ENCODE results near the gene UGDH.
A peak's percentile ranks its signal among the peaks of the same experiment; 100 is the strongest.
"Not testable (repeated sequence)": the region's sequence is repeated elsewhere in the genome, so short reads cannot be mapped to it uniquely, and the experiment has no call there.

UGDH gene

DNA sequence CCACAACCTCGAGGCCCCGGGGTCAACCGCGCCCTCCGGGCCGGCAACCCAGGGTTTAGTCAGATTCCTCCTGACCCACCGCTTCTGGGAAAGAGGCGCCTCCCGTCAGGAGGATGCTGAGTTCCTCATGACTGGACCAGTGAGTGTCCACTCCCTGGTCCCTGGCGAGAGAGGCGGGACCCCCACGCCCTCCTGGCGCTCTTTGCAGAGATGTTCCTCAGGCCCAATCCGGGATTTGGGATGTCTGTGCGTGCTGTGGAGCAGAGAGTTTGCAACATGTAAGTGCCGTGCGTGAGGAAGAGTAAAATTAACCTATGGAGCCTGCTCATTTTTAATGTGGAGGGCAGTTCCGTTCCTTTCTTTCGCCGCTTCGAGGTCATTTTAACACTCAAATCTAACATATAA, 824 bp upstream of the UGDH start:
- DNase-seq (ENCODE audit: low read depth) = peak; percentile 89

DNA sequence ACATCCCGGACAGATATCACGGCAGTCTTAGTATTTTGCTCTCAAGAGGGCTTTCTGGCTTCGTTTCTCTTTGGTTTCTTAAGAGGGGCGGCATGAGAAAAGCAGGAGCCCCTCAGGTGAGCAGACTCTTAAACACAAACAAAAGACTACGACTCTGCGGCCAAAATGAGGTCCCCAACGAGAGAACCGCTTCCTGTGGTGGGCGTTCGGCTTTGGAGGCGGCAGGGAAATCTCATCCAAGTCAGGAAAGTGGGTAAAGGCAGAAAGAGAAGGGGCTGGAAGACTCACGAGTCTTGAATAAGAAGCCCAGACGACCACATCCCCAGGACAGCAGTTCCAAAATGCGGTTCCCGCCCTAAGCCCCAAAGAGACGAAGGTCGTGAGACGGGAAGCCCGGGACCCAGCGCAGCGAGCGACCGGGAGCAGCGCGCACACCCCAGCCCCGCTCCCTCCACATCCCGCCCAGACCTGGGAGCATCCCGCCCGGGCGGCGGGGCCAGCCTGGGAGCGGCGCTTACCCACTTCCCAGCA, 409 bp downstream of the UGDH start:
- DNase-seq (ENCODE audit: low read depth) = no peak

DNA sequence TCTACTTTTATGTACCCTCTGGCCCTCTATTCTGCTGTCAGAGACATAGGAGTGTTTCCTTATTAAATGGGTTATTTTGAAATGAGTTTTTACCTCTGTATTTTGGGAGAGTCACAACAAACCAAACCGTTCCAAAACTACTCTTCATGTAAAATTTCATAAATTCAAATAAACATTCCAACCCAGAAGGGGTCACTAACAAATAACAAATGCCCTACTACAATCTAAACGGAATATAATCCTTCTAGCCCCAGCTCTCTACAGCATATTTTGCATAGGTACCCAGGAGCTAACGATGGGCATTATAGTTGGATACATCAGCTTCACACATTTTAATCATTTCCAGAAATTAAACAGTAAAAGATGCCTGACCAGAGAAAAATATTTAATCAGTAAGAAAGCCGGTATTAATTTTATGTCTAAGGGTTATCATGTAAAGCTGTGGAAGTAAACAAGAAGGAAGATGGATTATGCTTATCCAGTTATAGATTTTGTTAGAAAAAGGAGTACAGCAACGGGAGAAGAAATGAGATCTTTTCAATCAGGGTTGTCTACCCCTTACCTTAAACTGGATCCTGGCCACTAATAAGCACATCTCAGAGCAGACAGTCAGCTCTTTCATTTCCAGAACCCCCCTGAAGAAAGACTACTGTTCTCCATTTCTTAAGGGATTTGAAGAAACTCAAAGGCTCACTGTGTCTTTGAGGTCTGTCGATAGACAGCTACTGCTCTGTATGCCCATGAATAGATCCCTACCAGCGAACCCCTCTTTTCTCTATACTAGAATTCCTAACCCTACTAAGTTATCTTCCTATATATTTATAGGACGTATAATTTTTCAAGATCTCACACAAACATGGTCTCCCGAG, 1.2 kb downstream of the UGDH start:
- peak; percentile 13 for DNase-seq (ENCODE audit: low read depth)

DNA sequence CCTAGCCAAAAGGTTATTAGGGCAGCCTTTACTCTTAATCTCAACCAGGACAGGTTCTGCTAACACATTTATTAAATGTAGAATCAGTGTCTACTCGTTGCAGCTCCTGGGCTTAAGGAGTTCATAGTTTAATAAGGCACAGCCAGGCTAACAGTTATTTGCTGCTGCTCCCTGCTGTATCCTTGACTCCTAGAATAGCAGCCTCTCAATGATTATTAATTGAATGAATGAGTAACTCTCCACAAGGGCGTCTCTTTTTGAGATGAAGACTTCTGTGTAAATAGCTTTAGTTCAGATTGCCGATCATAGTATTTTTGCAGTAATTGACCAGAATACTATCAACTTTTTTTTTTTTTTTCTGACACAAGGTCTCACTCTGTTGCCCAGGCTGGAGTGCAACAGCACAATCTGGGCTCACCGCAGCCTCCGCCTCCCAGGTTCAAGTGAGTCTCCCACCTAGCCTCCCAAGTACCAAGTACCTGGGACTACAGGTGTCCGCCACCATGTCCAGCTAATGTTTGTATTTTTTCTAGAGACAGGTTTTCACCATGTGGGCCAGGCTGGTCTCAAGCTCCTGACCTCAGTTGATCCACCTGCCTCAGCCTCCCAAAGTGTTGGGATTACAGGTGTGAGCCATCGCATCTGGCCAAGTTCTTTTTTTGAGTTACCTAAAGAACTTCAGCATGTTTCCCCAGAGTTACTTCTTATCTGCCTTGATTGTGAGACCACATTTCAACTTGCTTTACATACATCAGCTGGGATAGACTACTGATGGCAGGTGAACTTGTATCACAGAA, 2.9 kb downstream of the UGDH start:
- DNase-seq (ENCODE audit: low read depth) = peak; percentile 19

DNA sequence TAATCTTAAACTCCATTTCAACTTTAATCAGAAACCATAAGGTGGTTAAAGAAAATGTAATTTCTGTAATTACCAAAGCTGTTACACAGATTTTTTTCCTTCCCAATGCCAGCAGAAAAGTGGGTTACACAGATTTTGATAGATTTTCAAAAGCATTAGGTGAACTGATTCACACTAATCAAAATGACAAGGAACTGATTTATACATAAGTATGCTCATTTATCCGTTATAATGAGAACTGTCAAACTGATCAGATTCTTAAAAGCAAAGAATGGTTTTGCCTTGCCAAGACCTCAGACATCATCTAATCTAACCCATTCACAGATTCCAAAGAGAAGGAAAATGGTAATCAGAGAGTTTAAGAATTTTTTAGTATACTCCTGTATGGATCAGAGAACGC, 5.2 kb downstream of the UGDH start:
- no peak for DNase-seq (ENCODE audit: low read depth)

DNA sequence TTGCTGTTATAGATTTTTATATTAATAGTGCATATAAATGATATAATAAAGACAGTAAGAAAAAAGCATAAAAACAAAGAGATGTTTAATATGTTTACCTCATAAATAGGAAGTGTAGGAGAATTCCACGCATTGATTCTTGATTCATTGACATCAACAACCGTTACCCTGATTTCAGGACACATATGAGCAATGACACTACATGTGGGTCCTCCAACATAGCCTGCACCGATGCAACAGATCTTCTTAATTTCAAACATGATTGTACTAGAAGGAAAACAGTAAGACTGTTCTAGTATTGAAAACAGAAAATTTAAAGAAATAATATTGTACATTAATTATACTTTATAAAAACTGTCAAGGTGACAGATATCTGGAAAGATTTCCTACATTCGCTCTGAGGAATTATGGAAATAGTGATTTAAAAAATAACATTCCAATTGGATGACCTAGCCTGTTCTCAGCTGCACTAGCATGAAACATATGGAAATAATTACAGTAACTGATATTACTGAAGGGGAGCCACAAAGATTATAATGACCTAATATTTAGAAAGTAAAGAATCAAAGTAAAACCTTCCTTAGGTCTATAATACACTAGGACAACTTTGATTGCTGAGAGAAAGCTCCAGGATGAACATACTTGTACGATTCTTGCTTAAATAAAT, 5.9 kb downstream of the UGDH start:
- DNase-seq (ENCODE audit: low read depth) = peak; percentile 77

DNA sequence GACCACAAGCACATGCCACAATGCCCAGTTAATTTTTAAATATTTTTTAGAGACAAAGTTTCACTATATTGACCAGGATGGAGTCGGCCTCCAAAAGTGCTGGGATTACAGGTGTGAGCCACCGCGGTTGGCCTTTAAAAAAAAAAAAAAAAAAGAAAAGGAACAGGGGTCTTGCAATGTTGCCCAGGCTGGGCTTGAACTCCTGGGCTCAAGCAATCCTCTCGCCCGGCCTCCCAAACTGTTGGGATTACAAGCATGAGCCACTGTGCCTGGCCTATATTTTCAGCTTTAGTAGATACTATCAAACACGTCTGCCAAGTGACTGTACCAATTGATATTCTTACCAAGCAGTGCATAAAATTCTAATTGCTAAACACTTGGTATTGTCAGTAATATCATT, 8.8 kb downstream of the UGDH start:
- no peak for DNase-seq (ENCODE audit: low read depth)

DNA sequence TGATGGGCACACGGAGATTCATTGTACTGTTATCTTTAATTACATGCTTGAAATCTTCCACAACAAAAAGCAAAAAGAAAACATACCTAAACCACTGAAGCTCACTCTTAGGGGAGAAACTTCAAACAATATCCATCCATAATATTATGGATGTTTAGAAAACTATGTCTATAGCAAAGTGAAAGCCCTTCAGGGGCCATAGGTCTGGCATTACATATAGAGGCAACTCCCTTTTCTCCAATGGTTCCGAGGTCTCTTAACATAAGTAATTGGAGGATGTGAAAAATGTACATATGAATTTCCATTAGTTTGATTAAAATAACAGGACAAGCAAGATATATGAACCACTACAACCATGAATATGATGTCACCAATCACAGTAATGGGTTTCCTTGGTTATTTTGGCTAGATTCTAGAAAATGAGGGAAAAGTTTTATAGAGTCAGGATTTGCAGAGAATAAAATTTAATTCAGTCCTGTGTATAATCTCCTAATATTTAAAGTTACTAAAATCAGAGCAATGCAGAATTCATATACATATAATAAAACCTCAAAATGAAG, 10.8 kb downstream of the UGDH start:
- DNase-seq (ENCODE audit: low read depth) = no peak

DNA sequence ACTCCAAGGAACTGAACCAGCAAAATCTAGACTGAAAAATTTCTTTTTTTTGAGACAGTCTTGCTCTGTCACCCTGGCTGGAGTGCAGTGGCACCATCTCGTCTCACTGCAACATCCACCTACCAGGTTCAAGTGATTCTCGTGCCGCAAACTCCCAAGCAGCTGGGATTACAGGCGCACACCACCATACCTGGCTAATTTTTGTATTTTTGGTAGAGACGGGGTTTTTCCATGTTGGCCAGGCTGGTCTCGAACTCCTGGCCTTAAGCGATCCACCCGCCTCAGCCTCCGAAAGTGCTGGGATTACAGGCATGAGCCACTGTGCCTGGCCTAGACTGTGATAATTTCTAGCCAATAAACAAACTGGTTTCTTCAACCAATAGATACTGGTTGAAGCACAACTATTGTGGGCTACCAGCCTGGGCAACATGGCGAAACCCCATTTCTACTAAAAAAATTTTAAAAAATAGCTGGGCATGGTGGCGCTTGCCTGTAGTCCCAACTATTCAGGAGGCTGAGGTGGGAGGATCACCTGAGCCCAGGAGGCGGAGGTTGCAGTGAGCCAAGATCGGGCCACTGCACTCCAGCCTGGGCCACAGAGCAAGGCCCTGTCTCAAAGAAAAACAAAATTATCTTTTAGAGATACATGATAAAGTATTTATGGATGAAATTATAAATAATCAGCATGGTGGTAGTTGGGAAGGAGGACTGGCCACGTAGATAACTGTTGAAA, 11.4 kb downstream of the UGDH start:
- DNase-seq (ENCODE audit: low read depth) = not testable (repeated sequence)

DNA sequence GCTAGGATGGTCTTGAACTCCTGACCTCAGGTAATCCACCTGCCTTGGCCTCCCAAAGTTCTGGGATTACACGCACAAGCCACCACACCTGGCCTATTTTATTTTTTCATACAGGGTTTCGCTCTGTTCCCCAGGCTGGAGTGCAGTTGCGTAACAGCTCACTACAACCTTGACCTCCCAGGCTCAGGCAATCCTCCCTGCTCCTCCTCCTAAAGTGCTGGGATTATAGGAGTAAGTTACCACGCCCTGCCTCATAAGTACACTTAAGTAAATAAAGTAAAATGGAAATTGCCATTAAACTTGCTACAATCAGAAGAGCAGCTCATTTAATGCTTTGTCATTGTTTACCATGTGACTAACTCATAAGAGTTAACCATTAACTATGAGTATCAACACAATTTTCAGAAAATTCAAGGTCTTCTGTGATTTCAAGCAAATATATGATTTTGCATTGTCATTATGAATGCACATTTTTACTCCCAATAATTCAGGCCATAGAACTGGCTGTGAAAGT, 12.3 kb downstream of the UGDH start:
- peak; percentile 67 for DNase-seq (ENCODE audit: low read depth)

DNA sequence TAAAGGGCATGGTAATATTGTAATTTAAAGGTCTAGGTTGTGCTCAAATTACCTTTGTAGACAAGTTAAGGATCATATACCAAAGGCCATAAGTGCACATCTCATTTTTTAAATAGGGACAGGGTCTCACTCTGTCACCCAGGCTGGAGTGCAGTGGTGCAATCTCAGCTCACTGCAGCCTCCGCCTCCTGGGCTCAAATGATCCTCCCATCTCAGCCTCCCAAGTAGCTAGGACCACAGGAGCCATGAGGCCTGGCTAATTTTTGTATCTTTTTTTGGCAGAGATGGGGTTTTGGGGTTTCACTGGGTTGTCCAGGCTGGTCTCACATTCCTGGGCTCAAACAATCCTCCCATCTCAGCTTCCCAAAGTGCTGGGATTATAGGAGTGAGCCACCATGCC, 13.0 kb downstream of the UGDH start:
- DNase-seq (ENCODE audit: low read depth) = not testable (repeated sequence)

DNA sequence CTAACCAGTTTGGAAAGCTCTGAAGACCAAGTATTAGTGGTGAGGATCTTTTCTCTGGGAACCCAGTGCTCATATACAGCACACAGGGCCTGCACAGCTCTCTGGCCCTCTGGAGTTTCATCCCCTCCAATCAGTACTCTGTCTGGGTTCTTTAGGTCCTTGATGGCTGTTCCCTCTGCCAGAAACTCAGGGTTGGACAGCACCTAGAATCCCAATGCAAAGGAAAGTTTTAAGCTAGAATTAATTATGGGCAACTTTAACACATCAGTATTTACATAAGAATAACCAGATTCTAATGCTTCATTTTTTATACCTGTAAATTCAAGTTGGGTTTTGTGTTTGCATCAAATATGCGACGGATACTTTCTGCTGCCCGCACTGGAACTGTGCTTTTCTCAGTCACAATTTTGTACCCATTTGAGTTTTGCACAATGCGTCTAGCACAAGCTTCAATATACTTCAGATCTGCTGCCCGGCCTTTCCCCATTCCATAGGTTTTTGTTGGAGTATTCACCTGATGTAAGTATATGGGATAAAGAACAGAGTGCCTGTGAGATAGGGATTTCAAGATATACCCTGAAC, 16.8 kb downstream of the UGDH start:
- no peak for DNase-seq (ENCODE audit: low read depth)

DNA sequence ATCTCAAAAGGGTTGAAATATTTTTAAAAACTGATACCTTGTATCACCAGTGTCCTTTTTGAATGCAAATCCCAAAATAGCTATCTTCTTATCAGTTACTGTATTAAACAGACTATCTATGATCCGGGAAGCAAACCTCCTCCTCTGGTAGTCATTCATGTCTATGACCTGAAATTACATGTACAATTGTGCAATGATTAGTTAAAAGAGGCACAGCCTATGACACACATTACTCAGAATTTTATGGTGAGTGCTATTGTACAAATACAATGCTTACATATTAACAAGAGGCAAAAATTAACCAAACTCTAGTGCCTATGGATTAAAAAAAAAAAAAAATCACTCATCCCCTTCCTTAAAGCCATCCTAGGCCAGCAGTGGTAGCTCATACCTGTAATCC, 21.7 kb downstream of the UGDH start:
- no peak for DNase-seq (ENCODE audit: low read depth)

DNA sequence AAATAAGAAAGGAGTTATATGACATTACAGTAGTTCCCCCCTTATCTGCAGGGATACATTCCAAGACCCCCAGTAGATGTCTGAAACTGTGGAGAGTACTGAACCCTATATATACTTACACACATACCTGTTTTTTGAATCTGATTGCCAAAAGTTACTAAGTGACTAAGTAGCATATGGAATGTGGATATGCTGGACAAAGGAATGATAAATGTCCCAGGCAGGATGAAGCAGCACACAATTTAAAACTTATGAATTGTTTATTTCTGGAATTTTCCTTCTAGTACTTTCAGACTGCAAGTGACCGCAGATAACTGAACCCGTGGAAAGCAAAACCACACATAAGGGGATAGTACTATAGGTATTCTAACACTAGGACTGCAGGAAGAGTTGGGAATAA, 22.7 kb downstream of the UGDH start:
- DNase-seq (ENCODE audit: low read depth) = peak; percentile 28

DNA sequence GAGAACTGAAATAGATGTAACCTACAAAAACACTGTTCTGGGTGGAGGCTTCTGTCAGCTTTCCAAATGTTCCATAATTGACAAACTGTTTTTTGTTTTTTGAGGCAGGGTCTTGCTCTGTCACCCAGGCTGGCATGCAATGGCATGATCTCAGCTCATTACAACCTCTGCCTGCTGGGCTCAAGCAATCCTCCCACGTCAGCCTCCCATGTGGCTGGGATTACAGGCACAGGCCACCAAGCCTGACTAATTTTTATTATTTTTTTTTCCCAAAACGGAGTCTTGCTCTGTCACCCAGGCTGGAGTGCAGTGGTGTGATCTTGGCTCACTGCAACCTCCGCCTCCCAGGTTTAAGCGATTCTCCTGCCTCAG, 24.6 kb downstream of the UGDH start:
- peak; percentile 63 for DNase-seq (ENCODE audit: low read depth)

DNA sequence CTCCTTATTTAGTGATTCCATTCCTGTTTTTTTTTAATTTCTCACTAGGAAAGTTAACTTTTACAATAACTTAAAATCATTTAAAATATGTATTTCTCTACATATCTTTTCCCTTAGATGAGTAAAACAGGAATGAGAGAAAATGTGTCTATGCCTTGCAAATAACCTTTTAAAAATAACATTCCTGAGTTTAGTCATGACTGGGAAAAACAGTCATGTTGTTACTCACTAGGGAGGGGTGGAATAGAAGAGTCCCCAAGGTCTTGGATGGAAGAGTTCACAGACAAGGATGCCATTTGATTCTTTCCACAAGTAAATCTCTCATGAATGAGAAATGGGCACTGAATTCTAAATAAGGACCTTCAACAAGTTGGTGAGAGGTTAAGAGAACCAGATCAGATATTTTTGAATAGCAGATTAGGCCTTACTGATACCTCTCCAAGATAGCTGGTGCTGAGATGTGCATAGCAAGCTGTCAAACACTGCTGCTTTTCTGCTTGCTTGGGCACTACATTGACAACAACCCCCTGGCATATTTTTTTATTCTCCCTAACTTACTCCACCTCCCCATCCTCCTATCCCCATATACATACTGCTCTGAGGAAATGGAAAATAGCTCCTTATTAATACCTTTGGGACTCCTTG, 25.1 kb downstream of the UGDH start:
- peak; percentile 91 for DNase-seq (ENCODE audit: low read depth)

DNA sequence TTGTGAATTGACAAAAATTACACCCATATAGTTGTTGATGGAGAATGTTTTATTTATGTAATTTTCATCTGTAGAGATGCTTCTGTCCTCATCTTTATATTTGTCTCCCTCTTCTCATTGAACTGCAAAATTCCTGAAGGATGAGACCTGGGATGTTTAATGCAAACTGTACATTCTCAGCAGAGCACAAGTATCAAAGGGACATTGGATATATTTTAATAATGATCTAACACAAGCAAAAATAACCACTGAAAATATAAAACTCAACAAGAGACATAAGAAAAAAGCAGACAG, 28.6 kb downstream of the UGDH start:
- DNase-seq (ENCODE audit: low read depth) = no peak

DNA sequence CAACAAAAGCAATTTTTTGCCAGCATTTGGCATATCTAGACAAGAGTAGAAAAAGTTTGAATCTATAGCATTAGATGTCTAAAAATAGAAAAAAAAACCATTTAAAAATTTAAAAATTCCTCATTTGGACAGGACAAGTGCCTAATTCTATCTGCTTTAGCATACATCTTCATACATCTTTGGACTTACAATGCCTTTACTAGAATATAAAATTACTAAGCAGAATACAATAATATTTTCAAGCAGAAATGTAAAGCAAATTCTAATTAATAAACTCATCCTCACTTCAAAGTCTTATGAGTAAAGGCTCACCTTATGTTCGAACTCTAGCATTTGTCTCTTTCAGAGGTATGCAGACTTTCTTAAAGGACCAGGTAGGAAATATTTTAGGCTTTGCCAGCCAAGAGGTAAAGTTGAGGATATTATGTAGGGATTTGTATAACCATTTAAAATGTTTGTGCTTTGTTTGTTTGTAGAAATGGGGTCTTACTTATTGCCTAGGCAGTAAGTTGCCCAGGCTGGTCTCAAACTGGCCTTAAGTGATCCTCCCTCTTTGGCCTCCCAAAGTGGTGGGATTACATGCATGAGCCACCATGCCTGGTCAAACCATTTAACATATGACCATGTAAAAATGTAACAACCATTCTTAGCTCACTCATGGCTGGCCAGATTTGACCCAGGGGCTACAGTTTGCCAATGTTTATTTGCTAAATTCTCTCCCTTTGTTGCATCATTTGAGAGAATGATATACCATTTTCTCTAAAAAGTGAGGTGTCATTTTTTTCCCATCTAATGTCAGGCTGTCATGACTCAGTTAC, 29.1 kb downstream of the UGDH start:
- peak; percentile 16 for DNase-seq (ENCODE audit: low read depth)

DNA sequence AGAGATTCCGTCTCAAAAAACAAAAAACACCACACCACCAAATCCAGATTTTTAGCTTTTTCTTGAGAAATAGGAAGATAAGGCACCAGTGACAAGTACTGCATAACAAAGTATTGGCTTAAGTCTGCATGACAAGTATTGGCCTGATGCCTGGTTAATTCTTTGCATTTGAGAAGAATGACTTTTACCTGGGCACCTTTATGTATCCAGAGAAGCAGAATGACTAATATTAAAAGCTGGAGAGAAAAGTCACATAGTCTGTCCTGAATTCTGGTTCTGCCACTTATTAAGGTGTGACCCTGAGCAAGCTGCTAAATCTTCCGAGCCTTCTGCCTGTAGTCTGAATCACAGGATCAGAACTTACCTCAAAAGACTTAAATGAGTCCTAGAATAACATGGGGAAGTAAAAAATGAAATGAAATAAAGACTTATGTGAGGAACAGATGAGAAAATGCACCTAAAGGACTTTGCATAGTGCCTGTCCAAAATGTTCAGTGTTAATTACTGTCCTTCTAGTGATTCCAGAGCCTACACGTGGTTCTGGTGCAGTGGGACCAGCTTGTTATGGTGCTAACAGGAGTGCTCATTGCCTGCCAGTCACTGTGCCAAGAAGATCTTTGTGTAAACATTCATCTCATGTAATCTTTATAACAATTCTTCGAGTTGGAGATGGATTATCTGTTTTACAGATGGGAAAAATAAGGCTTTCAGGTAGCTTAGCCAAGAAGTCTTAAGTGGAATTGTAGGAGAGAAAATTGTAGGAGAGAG, 31.6 kb downstream of the UGDH start:
- peak; percentile 10 for DNase-seq (ENCODE audit: low read depth)
